Keratinocyte (primary cell): ENCODE results near the gene PLXND1. TPM values are rescaled to one million over a fixed set of nuclear protein-coding genes. Genes with fewer than 3 reads are reported as not detected.

Experiments used
- DNase-seq: peaks from one replicate; pipeline ENCODE4 v3.0.0-alpha.2; 2011; ENCODE audit warnings: low read depth, missing footprints, low spot score
- FAIRE-seq: peaks from 2 replicates; lab custom pipeline; 2011; peaks lifted over from hg19 to GRCh38; lab: Jason Lieb, UNC
- H2AFZ ChIP-seq: 2 replicates; pipeline ENCODE4 v1.6.0; 2012; ENCODE audit warnings: low read length, control low read depth, inconsistent platforms; ENCODE audit not compliant: control insufficient read depth
- H3K27ac ChIP-seq: 2 replicates; pipeline ENCODE4 v1.5.1; 2011; ENCODE audit warnings: low read length; ENCODE audit not compliant: control insufficient read depth, insufficient read depth
- H3K27me3 ChIP-seq: 3 replicates; pipeline ENCODE4 v1.6.0; 2011; ENCODE audit warnings: low read length; ENCODE audit not compliant: control insufficient read depth, insufficient read depth; ENCODE audit errors: extremely low read depth
- H3K36me3 ChIP-seq, 2 experiments: 2 replicates in 1 of 2; 3 replicates in 1 of 2; pipeline ENCODE4 v1.5.1; 2011; ENCODE audit warnings: low read length in 2 of 2, mild to moderate bottlenecking in 1 of 2; ENCODE audit not compliant: control insufficient read depth in 2 of 2, insufficient read depth in 2 of 2; ENCODE audit errors: extremely low read depth in 1 of 2
- H3K4me1 ChIP-seq: 3 replicates; pipeline ENCODE4 v1.5.1; 2011; ENCODE audit warnings: low read length; ENCODE audit not compliant: control insufficient read depth, insufficient read depth; ENCODE audit errors: extremely low read depth
- H3K4me2 ChIP-seq: 3 replicates; pipeline ENCODE4 v1.6.0; 2011; ENCODE audit warnings: low read depth, low read length; ENCODE audit not compliant: control insufficient read depth, insufficient read depth; ENCODE audit errors: extremely low read depth
- H3K4me3 ChIP-seq, 3 experiments: fragments of 200-600 bp in 1 of 3; sonication (generic) in 1 of 3; 2 replicates in 2 of 3; 3 replicates in 1 of 3; pipeline ENCODE4 v1.5.1; 2011 to 2016; ENCODE audit warnings: low read length in 3 of 3, mild to moderate bottlenecking in 3 of 3, control low read depth in 2 of 3, inconsistent platforms in 1 of 3, low read depth in 1 of 3, mixed read lengths in 1 of 3, mixed run types in 1 of 3, moderate library complexity in 1 of 3; ENCODE audit not compliant: control insufficient read depth in 2 of 3, insufficient read depth in 2 of 3; ENCODE audit errors: extremely low read depth in 1 of 3
- H3K79me2 ChIP-seq: 2 replicates; pipeline ENCODE4 v1.6.0; 2012; ENCODE audit warnings: low read length; ENCODE audit not compliant: control insufficient read depth, insufficient read depth
- H3K9ac ChIP-seq: 3 replicates; pipeline ENCODE4 v1.6.0; 2011; ENCODE audit warnings: low read length; ENCODE audit not compliant: control insufficient read depth, insufficient read depth; ENCODE audit errors: extremely low read depth
- H3K9me1 ChIP-seq: 3 replicates; pipeline ENCODE4 v1.6.0; 2011; ENCODE audit warnings: low read length; ENCODE audit not compliant: control insufficient read depth, insufficient read depth; ENCODE audit errors: extremely low read depth
- H3K9me3 ChIP-seq: 2 replicates; pipeline ENCODE4 v1.5.1; 2012; ENCODE audit warnings: low read depth, low read length; ENCODE audit not compliant: control insufficient read depth
- H4K20me1 ChIP-seq: 3 replicates; pipeline ENCODE4 v1.6.0; 2011; ENCODE audit warnings: low read length; ENCODE audit not compliant: control insufficient read depth, insufficient read depth; ENCODE audit errors: extremely low read depth
- EZH2 ChIP-seq: IDR thresholded peaks from one replicate; pipeline ENCODE4 v1.6.1; 2012; ENCODE audit warnings: inconsistent platforms, mild to moderate bottlenecking, low read length, moderate library complexity
- dilution Hi-C: fragments of 300-500 bp; cut with MboI; formaldehyde crosslinking; loops from one replicate; pipeline ENCODE4 v1.7.0; 2020; ENCODE audit warnings: low sequenced_read_pairs; ENCODE audit not compliant: extremely low pct_ligation_motif_present
- polyA plus RNA-seq, 5 experiments: library from polyadenylated mRNA; depleted of rRNA in 3 of 5; stranded (reverse) in 3 of 5; stranded (forward) in 1 of 5; unstranded in 1 of 5; fragments of >200 nt; gene quantifications; 1 replicate in 1 of 5; 2 replicates in 3 of 5; 3 replicates in 1 of 5; pipeline versions ENCODE4 v1.2.1 to v1.2.3, GENCODE V29; 2011 to 2012; ENCODE audit warnings: missing spikeins in 2 of 5, low read depth in 1 of 5, low replicate concordance in 1 of 5
- TF ChIP-seq, protein P1 (sequence below), 3 experiments: IDR thresholded peaks in 1 of 3; conservative IDR thresholded peaks in 1 of 3; optimal IDR thresholded peaks in 1 of 3; 2 replicates in 2 of 3; 3 replicates in 1 of 3; pipeline versions ENCODE3 to v1.5.1; 2011; ENCODE audit warnings: low read length in 3 of 3, mild to moderate bottlenecking in 3 of 3, moderate library complexity in 2 of 3, control low read depth in 1 of 3, inconsistent platforms in 1 of 3; ENCODE audit not compliant: insufficient read depth in 2 of 3; ENCODE audit errors: extremely low read depth in 1 of 3

The PLXND1 gene
- polyA plus RNA-seq, 1 donor (not counting 4 experiments of a cell fraction or from before 2014, with no cell fraction given): 0.09 TPM

DNA sequence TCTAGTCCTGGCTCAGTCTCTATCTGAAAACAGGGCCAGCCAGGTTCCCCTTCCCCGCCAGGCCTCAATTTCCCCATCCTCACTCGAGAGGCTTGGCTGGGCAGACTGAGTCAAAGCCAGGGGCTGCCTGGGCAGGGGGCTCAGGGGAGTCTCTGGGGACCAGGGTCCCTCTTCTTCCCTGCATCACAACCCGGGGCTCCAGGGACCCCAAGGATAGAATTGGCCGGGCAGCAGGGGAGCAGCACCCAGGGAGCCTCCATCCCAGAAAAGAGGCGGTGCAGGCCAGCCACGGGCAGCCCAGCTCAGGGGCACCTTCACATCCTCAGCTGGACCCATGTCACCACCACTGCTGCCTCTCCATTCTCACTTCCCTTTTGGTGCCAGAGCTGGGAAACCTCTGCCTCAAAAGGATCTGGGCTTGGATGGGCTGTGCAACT is 13.3 kb upstream of the PLXND1 start:
- no peaks in the 10 kb centered on the region for H3K27me3 ChIP-seq
- H3K27ac ChIP-seq: no peak overlapping the region
- no peaks in the 10 kb centered on the region for H3K9me3 ChIP-seq
- H3K4me1 ChIP-seq: no peaks in the 10 kb centered on the region
- no peak overlapping the region for H3K9ac ChIP-seq
- no peak for TF ChIP-seq EZH2
- TF ChIP-seq, protein P1, sequence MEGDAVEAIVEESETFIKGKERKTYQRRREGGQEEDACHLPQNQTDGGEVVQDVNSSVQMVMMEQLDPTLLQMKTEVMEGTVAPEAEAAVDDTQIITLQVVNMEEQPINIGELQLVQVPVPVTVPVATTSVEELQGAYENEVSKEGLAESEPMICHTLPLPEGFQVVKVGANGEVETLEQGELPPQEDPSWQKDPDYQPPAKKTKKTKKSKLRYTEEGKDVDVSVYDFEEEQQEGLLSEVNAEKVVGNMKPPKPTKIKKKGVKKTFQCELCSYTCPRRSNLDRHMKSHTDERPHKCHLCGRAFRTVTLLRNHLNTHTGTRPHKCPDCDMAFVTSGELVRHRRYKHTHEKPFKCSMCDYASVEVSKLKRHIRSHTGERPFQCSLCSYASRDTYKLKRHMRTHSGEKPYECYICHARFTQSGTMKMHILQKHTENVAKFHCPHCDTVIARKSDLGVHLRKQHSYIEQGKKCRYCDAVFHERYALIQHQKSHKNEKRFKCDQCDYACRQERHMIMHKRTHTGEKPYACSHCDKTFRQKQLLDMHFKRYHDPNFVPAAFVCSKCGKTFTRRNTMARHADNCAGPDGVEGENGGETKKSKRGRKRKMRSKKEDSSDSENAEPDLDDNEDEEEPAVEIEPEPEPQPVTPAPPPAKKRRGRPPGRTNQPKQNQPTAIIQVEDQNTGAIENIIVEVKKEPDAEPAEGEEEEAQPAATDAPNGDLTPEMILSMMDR (optimal IDR thresholded peaks at IDR 0.05 in 1 of 3, IDR thresholded peaks at IDR 0.05 in 1 of 3, conservative IDR thresholded peaks at IDR 0.05 in 1 of 3; ENCODE audit: extremely low read depth in 1 of 3, insufficient read depth in 2 of 3, low read length in 3 of 3): no peak
- FAIRE-seq (no peak), DNase-seq (no peak)
- H4K20me1 ChIP-seq: no peaks in the 10 kb centered on the region
- no peak overlapping the region for H2AFZ ChIP-seq
- no peaks in the 10 kb centered on the region for H3K9me1 ChIP-seq
- H3K4me2 ChIP-seq: no peak overlapping the region
- no peak overlapping the region for H3K4me3 ChIP-seq
- dilution Hi-C loops: no loop called here
- H3K79me2 ChIP-seq: no peaks in the 10 kb centered on the region
- no peaks in the 10 kb centered on the region for H3K36me3 ChIP-seq

DNA sequence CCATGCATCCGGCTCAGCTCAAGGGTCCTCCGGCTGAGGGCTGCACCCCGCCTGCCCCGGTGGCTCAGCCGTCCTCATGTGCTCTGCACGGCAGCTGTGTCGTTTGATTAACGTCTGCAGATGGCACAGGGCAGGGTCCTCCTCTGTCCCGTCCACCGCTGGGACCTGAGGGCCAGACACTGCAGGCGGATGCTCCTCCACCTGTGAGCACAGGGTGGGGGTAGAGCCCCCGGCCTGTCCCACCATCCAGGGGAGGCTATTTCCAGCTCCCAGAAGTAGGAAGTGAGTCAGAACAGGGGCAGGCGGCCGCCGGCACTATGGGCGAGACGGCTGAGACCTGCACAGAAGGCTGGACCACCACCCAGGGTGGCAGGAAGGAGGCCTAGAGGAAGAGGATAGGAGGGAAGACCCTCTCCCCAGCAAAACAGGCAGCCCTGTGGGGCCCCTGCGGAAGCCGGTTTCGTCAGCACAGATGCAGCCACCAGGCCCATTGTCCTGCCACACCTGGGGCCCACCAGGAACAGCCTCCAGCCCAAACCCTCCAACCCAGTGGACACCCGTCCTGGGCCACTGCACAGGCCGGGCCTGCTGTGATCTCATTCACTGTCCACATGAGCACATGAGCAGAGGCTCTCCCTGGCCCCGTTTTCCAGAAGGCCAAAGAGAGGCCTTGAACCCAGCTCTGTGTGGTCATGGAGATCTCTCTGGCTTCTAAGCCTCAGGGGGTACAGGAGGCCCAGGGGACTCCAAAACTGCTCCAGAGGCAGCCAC is 12.6 kb upstream of the PLXND1 start:
- Histone ChIP-seq H3K27me3 (no peaks in the 10 kb centered on the region), H3K9ac (no peak overlapping the region), H3K27ac (no peak overlapping the region), H3K4me3 (no peak overlapping the region), H3K36me3 (no peaks in the 10 kb centered on the region), H3K4me1 (no peaks in the 10 kb centered on the region), H3K9me3 (no peaks in the 10 kb centered on the region), H3K9me1 (no peaks in the 10 kb centered on the region), H3K4me2 (no peak overlapping the region), H4K20me1 (no peaks in the 10 kb centered on the region), H2AFZ (no peak overlapping the region), H3K79me2 (no peaks in the 10 kb centered on the region)
- FAIRE-seq (no peak), DNase-seq (no peak)
- dilution Hi-C loops: no loop called here
- no peak for TF ChIP-seq EZH2
- TF ChIP-seq, protein P1 (optimal IDR thresholded peaks at IDR 0.05 in 1 of 3, IDR thresholded peaks at IDR 0.05 in 1 of 3, conservative IDR thresholded peaks at IDR 0.05 in 1 of 3; ENCODE audit: extremely low read depth in 1 of 3, insufficient read depth in 2 of 3, low read length in 3 of 3): no peak
